GM12865 (cell line): ENCODE measurements around the gene TIAL1.
A peak's percentile ranks its signal among the peaks of the same experiment; 100 is the strongest.

Experiments used
- DNase-seq: peaks from one replicate; pipeline ENCODE4 v3.0.0; 2010; ENCODE audit warnings: low read depth
- H3K4me3 ChIP-seq: 2 replicates; pipeline ENCODE4 v1.5.1; 2011; ENCODE audit warnings: mild to moderate bottlenecking, low read depth, low read length, control low read depth
- CTCF ChIP-seq: IDR thresholded peaks from 2 replicates; pipeline ENCODE4 v1.5.1; 2011; ENCODE audit warnings: low read length, control low read depth, low read depth, inconsistent platforms; ENCODE audit not compliant: insufficient read depth; ENCODE audit errors: missing control alignments

The TIAL1 gene

GRCh38 chr10:119611433-119611832 is 14.7 kb upstream of the TIAL1 start:
- no peak for TF ChIP-seq CTCF
- H3K4me3 ChIP-seq = no peak overlapping the region
- no peak for DNase-seq

- TF ChIP-seq CTCF = no peak
- DNase-seq = no peak
- H3K4me3 ChIP-seq = no peak overlapping the region
These were observed 12.8 kb upstream of the TIAL1 start for GRCh38 chr10:119609516-119609915.

- no peak overlapping the region for H3K4me3 ChIP-seq
- peak; percentile 21 for DNase-seq
- TF ChIP-seq CTCF = peak; percentile 26
These were observed 11.8 kb upstream of the TIAL1 start for GRCh38 chr10:119608316-119609155.

GRCh38 chr10:119604468-119604867 is 7.7 kb upstream of the TIAL1 start:
- no peak overlapping the region for H3K4me3 ChIP-seq
- DNase-seq = no peak
- no peak for TF ChIP-seq CTCF

GRCh38 chr10:119602241-119603095 is 5.7 kb upstream of the TIAL1 start:
- peak; percentile 45 for DNase-seq

GRCh38 chr10:119598397-119598796 is 1.6 kb upstream of the TIAL1 start:
- H3K4me3 ChIP-seq = peak overlapping the region; percentile 66
- TF ChIP-seq CTCF = no peak
- no peak for DNase-seq

More at GRCh38 chr10:119602241-119603095, 5.7 kb upstream of the TIAL1 start:
- peak; percentile 69 for TF ChIP-seq CTCF
- no peak overlapping the region for H3K4me3 ChIP-seq
